HG03280 (cell line): ENCODE measurements around the gene C4orf46.

ENCODE experiments used
- ATAC-seq: cut with Tn5 transposase; IDR thresholded peaks from one replicate; pipeline ENCODE4 v1.9.1; 2021; ENCODE audit warnings: mild to moderate bottlenecking, moderate library complexity; ENCODE audit not compliant: unreplicated experiment

The C4orf46 gene

DNA sequence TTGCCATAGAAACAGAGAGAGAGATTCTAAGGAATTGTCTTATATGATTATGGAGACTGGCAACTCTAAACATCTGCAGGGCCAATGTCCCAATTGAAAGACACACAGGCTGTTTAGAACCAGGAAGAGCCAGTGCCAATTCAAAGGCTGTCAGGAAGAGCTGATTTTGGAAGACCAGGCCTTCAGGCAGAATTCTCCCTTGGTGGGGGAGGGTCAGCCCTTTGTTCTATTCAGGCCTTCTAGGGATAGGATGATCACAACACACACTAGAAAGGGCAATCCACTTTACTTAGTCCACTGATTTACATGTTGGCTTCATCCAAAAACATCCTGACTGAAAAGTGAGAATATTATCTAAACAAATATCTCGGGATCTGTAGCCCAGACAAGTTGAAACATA is 15.2 kb downstream of the C4orf46 start:
- ATAC-seq, result no peak

DNA sequence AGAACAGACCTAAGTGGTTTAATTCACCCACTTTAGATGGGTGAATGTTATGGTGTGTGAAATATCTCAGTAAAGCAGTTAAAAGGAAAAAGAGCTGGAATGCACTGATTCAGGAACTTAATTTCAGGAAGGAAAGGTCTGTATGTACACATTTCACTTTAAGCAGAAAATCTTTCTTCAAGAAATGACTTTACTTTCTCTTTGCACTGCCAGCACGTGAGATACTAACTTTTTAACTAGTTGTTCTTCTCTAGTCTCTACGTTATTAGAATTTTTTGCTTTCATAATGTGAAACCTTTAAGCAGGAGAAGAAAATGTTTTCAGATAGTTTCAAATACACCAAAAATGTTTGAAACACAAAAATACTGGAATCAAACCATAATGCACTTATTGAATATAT is 18.8 kb downstream of the C4orf46 start:
- no peak for ATAC-seq

DNA sequence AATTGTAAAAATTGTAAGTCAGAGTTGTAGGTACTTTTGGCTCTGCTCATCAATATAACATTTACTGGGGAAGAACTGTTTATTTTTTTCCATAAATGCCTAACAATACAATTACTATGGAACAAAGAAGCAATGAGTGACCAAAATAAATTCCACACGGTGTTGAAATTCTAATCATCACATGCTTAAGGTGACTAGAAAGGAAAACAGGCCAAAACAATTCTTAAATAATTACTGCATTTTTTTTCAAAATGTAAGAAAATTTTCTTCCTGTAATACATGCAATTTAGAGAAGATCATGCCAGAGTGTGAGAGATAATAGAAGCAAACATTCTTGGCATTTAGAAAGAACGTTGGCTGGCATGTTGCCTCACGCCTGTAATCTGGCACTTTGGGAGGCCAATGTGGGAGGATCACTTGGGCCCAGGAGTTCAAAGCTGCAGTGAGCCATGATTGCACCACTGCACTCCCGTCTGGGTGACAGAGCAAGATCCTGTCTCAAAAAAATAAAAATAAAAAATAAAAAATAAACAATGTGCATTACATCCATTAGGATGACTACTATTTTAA is 22.5 kb downstream of the C4orf46 start:
- no peak for ATAC-seq

- no peak for ATAC-seq
These were observed 26.9 kb downstream of the C4orf46 start for GRCh38 chr4:158644760-158645159.

DNA sequence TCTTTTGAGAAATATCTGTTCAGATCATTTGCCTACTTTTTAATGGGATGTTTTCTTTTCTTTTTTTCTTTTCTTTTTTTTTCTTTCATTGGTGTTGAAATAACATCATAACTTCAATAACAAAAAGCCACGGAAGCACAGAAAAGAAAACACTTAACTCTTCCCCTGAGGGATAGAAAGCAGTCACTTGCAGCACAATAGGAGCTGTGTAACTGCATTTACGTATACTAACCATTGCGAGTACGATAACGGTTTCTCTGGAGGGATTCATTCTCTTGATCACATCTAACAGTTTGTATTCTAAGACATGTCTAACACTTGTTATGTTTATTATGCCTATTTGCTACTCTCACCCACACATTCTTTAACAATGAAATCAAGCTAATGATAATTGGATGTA is 27.3 kb downstream of the C4orf46 start:
- no peak for ATAC-seq

- ATAC-seq, result no peak
These were observed 35.1 kb downstream of the C4orf46 start for GRCh38 chr4:158636619-158637018.

DNA sequence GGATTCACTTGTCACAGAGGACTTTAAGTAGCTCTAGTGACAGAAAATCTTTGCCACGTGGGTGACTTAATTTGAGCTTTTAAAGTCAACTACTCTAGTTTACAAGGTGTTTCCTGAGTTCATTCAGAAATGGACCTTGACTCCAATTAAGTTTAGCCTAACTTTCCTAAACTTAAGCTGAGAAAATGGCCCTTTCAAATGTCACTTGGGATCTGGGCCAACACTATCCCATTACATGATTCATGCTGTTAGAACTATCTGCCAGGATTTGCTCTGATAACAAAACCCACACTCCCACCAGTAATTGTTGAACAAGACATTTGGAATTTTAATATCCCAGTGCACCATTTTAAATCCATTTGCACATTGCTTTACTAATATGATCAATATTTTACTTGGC is 40.8 kb downstream of the C4orf46 start:
- ATAC-seq, result no peak

DNA sequence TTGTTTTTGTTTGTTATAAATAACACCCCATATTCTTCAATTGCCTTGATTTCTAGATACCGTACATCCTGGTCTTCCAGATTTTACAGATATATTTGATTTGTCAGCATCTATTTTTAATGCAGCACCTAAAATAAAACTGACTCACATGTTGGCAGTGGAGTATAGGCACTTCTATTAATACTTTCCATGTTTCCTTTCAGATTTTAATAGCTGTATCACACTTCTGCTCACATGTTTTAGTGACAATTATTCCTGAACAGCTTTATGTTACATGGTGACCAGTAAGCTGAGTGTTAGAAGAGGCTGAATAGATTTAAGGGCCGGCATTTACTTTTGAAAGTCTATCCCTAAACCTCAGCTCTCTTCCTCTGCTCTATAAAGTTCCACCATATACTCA is 46.1 kb downstream of the C4orf46 start:
- ATAC-seq, result no peak

DNA sequence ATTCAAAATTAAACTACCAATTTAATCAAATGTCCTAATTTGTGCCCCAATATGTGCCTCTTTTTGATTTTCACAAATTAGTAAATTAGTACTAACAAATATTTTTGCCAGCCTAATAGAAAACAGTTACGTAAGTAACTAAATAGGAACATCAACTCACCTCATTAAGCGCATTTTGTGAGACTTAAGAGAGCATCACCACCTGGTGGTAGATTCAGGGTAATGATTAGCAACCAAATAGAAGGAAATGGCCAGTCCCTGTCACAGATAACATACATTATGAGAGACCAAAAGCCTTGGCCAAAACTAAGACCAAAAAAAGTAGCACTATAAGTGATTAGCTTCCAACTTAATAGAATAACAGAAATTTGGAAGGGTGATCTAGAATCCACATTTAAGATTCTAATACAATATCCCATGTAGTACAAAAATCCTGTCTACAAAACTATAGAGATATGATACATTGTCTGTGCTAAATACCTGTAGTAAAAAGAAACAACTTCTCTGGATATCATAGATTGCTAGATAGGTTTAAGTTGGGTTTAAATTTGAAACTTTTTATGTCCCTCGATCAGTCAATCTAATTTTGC is 46.7 kb downstream of the C4orf46 start:
- peak; percentile 90 for ATAC-seq

DNA sequence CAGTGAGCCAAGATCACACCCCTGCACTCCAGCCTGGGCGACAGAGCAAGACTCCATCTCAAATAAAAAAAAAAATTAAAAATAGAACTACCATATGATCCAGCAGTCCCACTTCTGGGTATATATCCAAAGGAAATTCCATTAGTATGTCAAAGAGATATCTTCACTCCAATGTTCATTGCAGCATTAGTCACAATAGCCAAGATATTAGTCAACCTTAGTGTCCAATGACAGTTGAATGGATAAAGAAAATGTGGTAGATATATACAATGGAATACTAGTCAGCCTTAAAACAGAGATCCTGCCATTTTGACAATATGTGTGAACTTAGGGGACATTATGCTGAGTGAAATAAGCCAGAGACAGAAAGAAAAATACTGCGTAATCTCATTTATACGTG is 49.4 kb downstream of the C4orf46 start:
- ATAC-seq, result no peak

- ATAC-seq, result no peak
These were observed 50.0 kb downstream of the C4orf46 start for GRCh38 chr4:158621729-158622128.

DNA sequence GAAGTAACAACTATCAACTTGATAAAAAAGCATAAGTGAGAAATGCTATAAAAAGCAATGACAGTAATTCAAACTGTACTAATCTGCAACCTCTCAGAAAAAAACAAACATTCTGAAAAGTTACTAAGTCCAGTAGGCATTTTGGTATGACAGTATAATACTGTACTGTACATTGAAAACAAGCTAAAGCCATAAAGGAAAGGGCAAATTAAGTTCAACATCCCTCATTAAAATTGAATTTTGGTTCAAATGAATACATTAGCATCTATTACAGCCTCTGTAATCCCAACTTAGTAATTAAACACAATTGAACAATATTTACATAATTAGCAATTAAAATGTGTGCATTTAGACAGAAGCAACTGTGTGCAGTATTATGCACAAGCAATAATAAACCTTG is 53.7 kb downstream of the C4orf46 start:
- ATAC-seq, result no peak
